Stomach (tissue), 9 donors: ENCODE measurements around the gene SRP68. TPM values are rescaled to one million over a fixed set of nuclear protein-coding genes. Genes with fewer than 3 reads are reported as not detected.

Experiments
- DNase-seq, 2 donors: peaks; one replicate each; pipeline versions ENCODE4 v3.0.0 to v3.0.0-alpha.2; 2013 to 2019
- H3K27ac ChIP-seq, 5 donors: fragments of 200-600 bp in 4 of 5; sonication (generic) in 4 of 5; one replicate each; pipeline ENCODE4 v1.5.1; 2013 to 2019; ENCODE audit warnings: mild to moderate bottlenecking in 1 of 5, moderate library complexity in 1 of 5
- H3K27me3 ChIP-seq, 3 donors: fragments of 200-600 bp; sonication (generic); one replicate each; pipeline ENCODE4 v1.5.1; 2017 to 2019; ENCODE audit warnings: mixed run types in 1 of 3
- H3K36me3 ChIP-seq, 4 donors: fragments of 200-600 bp; sonication (generic); 1 replicate in 3 of 4; 2 replicates in 1 of 4; pipeline ENCODE4 v1.5.1; 2016 to 2019
- H3K4me1 ChIP-seq, 4 donors: fragments of 200-600 bp; sonication (generic); one replicate each; pipeline ENCODE4 v1.5.1; 2016 to 2019
- H3K4me3 ChIP-seq, 4 donors: fragments of 200-600 bp; sonication (generic) in 3 of 4; one replicate each; pipeline ENCODE4 v1.5.1; 2016 to 2019; ENCODE audit warnings: mild to moderate bottlenecking in 1 of 4
- H3K9me3 ChIP-seq, 4 donors: fragments of 200-600 bp; sonication (generic); one replicate each; pipeline ENCODE4 v1.5.1; 2016 to 2019
- CTCF ChIP-seq, 7 experiments: fragments of 450-650 bp in 4 of 7; fragments of 200-600 bp in 3 of 7; sonication (generic) in 3 of 7; IDR thresholded peaks; one replicate each; pipeline ENCODE4 v1.5.1; 2016 to 2019; ENCODE audit warnings: antibody characterized with exemption in 7 of 7, control low read depth in 2 of 7, mild to moderate bottlenecking in 1 of 7
- EP300 ChIP-seq: sonication (generic); formaldehyde crosslinking; IDR thresholded peaks from one replicate; pipeline ENCODE4 v1.6.1; 2017; ENCODE audit warnings: antibody characterized with exemption
- POLR2A ChIP-seq, 4 donors: fragments of 450-650 bp; IDR thresholded peaks; one replicate each; pipeline ENCODE4 v1.6.1; 2016; ENCODE audit warnings: antibody characterized with exemption in 4 of 4, control low read depth in 2 of 4, mild to moderate bottlenecking in 1 of 4, moderate library complexity in 1 of 4
- POLR2AphosphoS5 ChIP-seq, 3 donors: sonication (generic); formaldehyde crosslinking; IDR thresholded peaks; one replicate each; pipeline ENCODE4 v1.6.1; 2016; ENCODE audit warnings: antibody characterized with exemption in 3 of 3
- WGBS, 5 donors: extraction: QIAGEN DNeasy Blood & Tissue Kit in 3 of 5; methylation state at CpG; one replicate each; pipeline versions ENCODE4 v1.1.5 to v1.1.7; 2013 to 2018; 5-methylcytosine and 5-hydroxymethylcytosine counted together
- intact Hi-C: fragments of 100-400 bp; cut with DNase I; formaldehyde crosslinking; loops from one replicate; pipeline ENCODE4 v1.15.1; 2023; ENCODE audit warnings: low total_unique reads
- polyA plus RNA-seq, 3 donors: library from polyadenylated mRNA; stranded (reverse); fragments of 200-250 nt; gene quantifications; one replicate each; pipeline ENCODE4 v1.2.3, GENCODE V29; 2013
- total RNA-seq, 5 donors: library from RNA; depleted of rRNA; stranded (reverse); fragments of >200 nt; gene quantifications; one replicate each; pipeline versions ENCODE4 v1.1.0 to v1.2.3, GENCODE V29; 2014 to 2016
- donor health status: healthy with polysubstance abuse.
- donor health status: Bipolar disorder and iron deficiency.
- donor health status: healthy.

SRP68 gene
- total and polyA plus RNA-seq, 8 donors: 24.6 to 49.8 (median 42.9) TPM

- H3K4me1 ChIP-seq: peaks cover 16 to 35% (median 19%) of the 10 kb centered on the region in 4 donors
- H3K4me3 ChIP-seq: no peak overlapping the region
- H3K27me3 ChIP-seq: no peaks in the 10 kb centered on the region
- TF ChIP-seq CTCF (IDR thresholded peaks at IDR 0.05): no peak
- no peak for TF ChIP-seq POLR2AphosphoS5 (IDR thresholded peaks at IDR 0.05)
- TF ChIP-seq EP300: no peak
- no peak for TF ChIP-seq POLR2A (IDR thresholded peaks at IDR 0.05)
- peaks cover 0 to 55% (median 25%) of the 10 kb centered on the region in 4 donors for H3K36me3 ChIP-seq
- peak in 1 of 2 donors; percentile 19 for DNase-seq
- 72 to 92% (median 80%) methylated on average over 7 to 8 of the region's 8 CpGs for WGBS, 5 donors
- intact Hi-C loops: loop anchor here (5.0 kb wide), 2 partner anchors 88 to 98 kb away; no protein-coding TSS in a partner anchor
- peak overlapping the region in 3 of 5 donors; percentile 3 to 37 (median 4) for H3K27ac ChIP-seq
- H3K9me3 ChIP-seq: no peaks in the 10 kb centered on the region
Measured at GRCh38 chr17:76004750-76005262, 67.5 kb downstream of the SRP68 start.

GRCh38 chr17:76003915-76004314 is 68.4 kb downstream of the SRP68 start:
- H3K4me3 ChIP-seq: no peak overlapping the region
- H3K9me3 ChIP-seq: no peaks in the 10 kb centered on the region
- H3K27me3 ChIP-seq: no peaks in the 10 kb centered on the region
- no peak for DNase-seq
- H3K36me3 ChIP-seq: peaks cover 0 to 48% (median 21%) of the 10 kb centered on the region in 4 donors
- H3K4me1 ChIP-seq: peaks cover 17 to 39% (median 21%) of the 10 kb centered on the region in 4 donors
- TF ChIP-seq CTCF (IDR thresholded peaks at IDR 0.05) (no peak), POLR2AphosphoS5 (IDR thresholded peaks at IDR 0.05) (no peak), POLR2A (IDR thresholded peaks at IDR 0.05) (no peak), EP300 (no peak)
- WGBS, 5 donors: 65 to 76% (median 70%) methylated on average over 5 to 6 of the region's 6 CpGs
- H3K27ac ChIP-seq: peak overlapping the region in 3 of 5 donors; percentile 7 to 58 (median 50)
- intact Hi-C loops: loop anchor here (5.0 kb wide), 1 partner anchor 97 kb away; no protein-coding TSS in a partner anchor

- no peaks in the 10 kb centered on the region for H3K9me3 ChIP-seq
- H3K4me3 ChIP-seq: no peak overlapping the region
- 94 to 98% (median 95%) methylated on average over 12 of the region's 12 CpGs; no CpG with 5 or more reads in 1 of the 5 donors for WGBS, 5 donors
- H3K27me3 ChIP-seq: no peaks in the 10 kb centered on the region
- H3K36me3 ChIP-seq: peaks cover 0 to 37% (median 17%) of the 10 kb centered on the region in 4 donors
- H3K4me1 ChIP-seq: peaks cover 22 to 54% (median 39%) of the 10 kb centered on the region in 4 donors
- no peak overlapping the region for H3K27ac ChIP-seq
- TF ChIP-seq POLR2AphosphoS5 (IDR thresholded peaks at IDR 0.05) (no peak), CTCF (IDR thresholded peaks at IDR 0.05) (no peak), POLR2A (IDR thresholded peaks at IDR 0.05) (no peak), EP300 (no peak)
- DNase-seq: no peak
- intact Hi-C loops: loop anchor here (5.0 kb wide), 1 partner anchor 95 kb away; no protein-coding TSS in a partner anchor
Measured at GRCh38 chr17:76002100-76002499, 70.2 kb downstream of the SRP68 start.

- peak within 1 kb of the TSS in 2 of 5 donors; percentile 18 to 36 for H3K27ac ChIP-seq
- peaks cover 27 to 66% (median 45%) of the 10 kb centered on the region in 4 donors for H3K4me1 ChIP-seq
- no peaks in the 10 kb centered on the region for H3K27me3 ChIP-seq
- H3K4me3 ChIP-seq: no peak within 1 kb of the TSS
- H3K36me3 ChIP-seq: peaks cover 0 to 38% (median 17%) of the 10 kb centered on the region in 4 donors
- H3K9me3 ChIP-seq: no peaks in the 10 kb centered on the region
- TF ChIP-seq EP300 (no peak), CTCF (IDR thresholded peaks at IDR 0.05) (no peak)
- peak in 1 of 2 donors; percentile 8 for DNase-seq
- 72 to 80% (median 79%) methylated on average over 14 to 21 of the region's 21 CpGs for WGBS, 5 donors
- intact Hi-C loops: loop anchor here (5.0 kb wide), 1 partner anchor 94 kb away; no protein-coding TSS in a partner anchor
Measured at GRCh38 chr17:76000755-76001521, 71.4 kb downstream of the SRP68 start, which contains the start of gene CDK3. Gene CDK3 (plus strand): TSS chr17:76000855. CDS start chr17:76001426, 571 bp downstream.
